ENCODE data around the gene MPP7. TPM values are rescaled to one million over a fixed set of nuclear protein-coding genes. Genes with fewer than 3 reads are reported as not detected.
"Not testable (repeated sequence)": the region's sequence is repeated elsewhere in the genome, so short reads cannot be mapped to it uniquely, and the experiment has no call there.

MPP7 gene
- total RNA-seq (2014; rRNA removed; shearing (Covaris generic)), result 1.7 and 2.2 TPM in 2 replicates

DNA sequence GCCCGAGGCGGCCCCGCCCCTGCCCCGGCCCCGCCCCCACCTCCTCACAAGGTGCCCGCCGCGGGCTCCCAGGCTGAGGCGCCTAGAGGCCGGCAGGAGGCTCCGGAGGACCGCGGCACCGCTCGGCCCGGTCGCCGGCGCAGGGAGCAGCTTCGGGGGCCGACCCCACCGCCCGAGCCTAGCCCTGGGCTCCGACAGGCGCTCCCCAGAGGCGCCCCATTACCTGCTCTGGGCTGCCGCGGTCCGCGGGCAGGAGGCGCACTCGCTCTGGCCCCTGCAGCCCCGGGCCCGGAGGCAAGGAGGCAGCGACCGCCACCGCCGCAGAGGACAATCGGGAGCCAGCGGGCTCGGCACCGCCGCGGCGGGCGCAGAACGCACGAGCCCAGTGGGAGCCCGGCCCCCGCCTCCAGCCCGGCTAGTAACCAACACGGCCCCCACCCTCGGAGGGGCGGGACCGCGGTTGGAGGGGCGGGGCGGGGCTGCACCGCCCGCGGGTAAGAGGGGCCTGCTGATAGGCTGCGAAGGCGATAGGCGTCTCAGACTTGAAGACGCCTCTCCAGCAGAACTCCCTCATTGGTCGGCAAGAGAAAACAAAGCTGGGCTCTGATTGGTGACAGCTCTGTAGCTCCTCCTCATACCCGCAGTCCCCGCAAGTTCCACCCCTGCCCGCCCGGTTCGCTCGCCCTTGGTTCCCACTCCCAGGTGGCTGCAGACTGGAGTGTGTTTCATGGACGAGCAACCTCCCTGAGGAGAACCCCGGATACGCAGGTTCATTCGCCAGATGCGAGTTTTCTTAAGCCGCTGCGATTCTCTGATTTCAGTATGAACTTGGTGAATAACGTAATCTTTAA, at the start of gene MPP7:
MPP7 (minus strand) TSS at position 427 of the 851 bp plus-strand sequence. CDS start 64,460 bp downstream, outside the sequence.
- DNase-seq (ENCODE audit: low spot score), result peak; percentile 94

DNA sequence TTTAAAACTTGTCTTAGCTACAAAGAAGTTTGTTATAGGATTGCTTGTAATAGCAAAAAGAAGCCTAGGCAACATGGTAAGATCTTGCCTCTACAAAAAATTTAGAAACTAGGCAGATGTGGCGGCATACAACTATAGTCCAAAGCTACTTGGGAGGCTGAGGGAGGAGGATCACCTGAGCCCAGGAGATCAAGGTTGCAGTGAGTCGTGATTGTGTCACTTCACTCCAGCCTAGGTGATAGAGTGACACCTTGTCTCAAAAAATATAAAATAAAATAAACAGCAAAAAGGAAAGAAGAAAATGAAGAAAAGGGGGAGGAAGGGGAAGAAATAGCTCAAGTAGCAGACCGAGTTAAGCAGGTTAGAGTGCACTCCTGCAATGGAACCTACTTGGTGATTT, 47.0 kb upstream of the MPP7 start:
- DNase-seq (ENCODE audit: low spot score), result no peak

DNA sequence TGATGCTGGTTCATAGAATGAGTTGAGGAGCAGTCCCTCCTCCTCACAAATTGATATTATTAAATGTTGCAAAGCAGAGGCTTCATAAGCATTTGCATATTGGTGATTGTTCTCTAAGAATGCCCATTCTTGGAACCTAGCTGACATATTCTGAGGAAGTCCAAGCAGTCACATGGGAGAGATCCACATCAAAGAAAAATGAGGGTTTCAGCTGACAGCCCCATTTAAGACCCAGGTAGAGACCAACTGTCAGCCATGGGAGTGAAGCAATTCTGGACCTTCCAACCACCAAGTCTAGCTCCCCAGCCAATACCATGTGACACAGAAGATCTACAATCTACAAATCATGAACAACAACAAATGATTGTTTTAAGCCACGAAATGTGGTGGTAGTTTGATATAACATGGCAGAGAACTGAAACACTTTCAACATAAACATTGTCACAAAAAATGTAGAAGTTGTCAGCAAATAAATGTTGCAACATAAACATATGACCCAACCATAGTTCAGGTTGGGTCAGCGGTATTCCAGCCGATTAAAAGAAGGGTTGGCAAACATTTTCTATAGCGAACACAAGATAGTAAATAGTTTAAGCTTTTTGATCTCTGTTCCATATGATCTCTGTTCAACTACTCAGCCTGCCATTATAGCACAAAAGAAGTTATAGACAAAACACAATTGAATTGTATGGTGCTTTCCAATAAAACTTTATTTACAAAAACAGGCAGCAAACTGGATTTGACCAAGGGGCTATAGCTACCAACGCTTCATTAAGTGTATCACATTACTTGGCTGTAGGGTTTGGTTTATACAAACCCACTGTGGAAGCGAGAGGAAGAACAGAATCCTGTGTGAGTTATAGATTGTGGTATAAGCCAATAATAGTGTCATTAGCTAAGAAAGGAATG, 41.4 kb upstream of the MPP7 start:
- no peak for DNase-seq (ENCODE audit: low spot score)

DNA sequence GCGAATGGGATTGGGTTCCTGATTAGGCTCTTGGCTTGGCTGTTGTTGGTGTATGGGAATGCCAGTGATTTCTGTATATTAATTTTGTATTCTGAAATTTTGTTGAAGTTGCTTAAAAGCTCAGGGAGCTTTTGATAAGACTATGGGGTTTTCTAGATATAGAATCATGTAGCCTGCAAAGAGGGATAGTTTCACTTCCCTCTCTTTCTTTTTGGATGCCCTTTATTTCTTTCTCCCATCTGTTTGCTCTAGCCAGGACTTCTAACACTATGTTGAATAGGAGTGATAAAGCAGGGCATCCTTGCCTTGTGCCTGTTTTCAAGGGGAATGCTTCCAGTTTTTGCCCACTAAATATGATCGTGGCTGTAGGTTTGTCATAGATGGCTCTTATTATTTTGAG, 40.4 kb upstream of the MPP7 start:
- DNase-seq (ENCODE audit: low spot score), result no peak

DNA sequence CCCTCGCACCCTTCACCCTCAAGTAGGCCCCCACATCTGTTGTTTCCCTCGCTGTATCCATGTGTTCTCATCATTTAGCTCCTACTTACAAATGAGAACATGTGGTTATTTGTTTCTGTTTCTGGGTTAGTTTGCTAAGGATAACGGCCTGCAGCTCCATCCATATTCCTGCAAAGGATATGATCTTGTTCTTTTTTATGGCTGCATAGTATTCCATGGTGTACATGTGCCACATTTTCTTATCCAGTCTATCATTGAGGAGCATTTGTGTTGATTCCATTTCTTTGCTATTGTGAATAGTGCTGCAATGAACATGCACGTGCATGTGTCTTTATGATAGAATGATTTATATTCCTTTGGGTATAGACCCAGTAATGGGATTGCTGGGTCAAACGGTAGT, 38.8 kb upstream of the MPP7 start:
- DNase-seq (ENCODE audit: low spot score), result not testable (repeated sequence)

DNA sequence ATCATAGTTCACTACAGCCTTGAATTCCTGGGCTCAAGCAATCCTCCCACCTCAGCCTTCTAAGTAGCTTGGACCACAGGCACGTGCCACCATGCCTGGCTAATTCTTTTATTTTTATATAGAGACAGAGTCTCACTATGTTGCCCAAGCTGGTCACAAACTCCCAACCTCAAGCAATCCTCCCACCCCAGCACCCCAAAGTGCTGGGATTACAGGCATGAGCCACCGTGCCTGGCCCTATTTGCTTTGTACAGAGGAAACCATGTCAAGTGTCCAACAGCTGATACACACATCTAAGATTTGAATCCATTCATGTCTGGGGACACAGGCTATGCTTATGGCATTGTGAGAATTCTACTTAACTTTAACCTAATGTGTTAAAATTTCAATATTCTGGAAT, 29.9 kb upstream of the MPP7 start:
- DNase-seq (ENCODE audit: low spot score), result no peak

DNA sequence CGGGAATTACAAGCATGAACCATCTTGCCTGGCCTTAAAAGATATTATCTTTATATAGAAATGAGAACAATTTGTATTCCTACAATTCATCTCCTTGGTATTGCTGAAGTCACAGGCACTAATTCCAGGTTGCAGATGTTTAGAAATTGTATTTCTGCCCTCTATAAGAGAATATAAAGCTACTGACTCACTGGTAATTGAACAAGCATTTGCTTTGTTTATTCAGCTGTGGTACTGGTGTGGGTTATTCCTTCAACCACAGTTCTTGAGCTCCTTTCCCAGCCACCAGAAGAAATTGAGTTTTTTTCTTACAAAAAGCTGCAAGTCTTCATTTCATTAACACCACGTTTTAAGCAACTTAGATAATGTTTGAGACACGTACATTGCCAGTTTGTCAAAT, 29.0 kb upstream of the MPP7 start:
- DNase-seq (ENCODE audit: low spot score), result peak; percentile 86

DNA sequence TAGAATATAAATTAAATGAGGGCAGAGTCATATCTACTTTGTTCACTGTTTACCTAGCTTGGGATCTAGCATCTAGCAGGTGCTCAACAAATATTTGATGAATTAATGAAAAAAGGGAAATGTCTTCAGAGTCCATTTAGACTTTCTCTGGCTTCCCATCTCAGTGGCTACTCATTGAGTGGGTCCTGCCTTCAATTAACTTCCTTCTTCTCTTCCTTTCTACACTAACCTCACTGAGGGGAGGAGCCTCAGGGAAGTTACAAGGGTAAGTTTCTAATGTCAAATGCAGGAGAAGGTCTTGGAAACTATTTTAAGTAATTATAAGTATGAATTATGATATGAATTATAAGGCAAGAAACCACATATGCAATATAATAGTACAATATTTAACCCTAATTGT, 28.2 kb upstream of the MPP7 start:
- no peak for DNase-seq (ENCODE audit: low spot score)

DNA sequence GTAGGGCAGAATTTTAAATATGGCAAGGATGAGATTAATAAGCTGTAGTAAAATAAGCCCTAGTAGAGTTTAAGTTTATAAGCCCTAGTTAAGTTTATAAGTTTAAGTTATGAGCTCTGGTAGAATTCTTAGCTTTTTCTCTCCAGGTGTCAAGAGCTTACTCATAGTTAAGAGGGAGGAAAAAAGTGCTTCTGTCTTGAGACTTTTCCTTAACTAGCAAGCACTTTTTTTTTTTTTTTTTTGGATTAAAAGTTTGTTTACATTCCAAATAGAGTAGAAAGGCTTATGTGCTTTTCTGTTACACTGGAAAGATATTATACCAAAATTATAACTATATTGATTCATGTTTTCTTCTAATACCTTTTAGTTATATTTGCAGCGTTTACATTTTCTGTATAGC, 25.5 kb upstream of the MPP7 start:
- no peak for DNase-seq (ENCODE audit: low spot score)

DNA sequence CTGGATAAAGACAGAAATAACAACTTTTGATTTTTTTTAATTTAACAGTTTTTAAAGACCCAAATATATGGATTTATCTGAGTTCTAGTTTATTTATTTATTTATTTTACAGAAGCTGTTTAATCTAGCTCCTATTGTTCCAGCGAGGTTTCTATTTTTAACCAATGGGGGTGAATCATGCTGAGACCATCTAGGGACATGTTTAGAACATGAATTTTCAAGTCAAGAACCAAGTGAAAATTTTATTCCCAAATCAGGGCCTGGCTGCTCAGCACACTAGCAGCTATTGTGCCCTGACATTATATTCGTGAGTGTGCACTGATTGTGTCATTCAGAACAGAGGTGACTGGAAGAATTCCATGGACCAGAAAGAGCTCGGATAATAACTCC, 24.6 kb upstream of the MPP7 start:
- DNase-seq (ENCODE audit: low spot score), result no peak

DNA sequence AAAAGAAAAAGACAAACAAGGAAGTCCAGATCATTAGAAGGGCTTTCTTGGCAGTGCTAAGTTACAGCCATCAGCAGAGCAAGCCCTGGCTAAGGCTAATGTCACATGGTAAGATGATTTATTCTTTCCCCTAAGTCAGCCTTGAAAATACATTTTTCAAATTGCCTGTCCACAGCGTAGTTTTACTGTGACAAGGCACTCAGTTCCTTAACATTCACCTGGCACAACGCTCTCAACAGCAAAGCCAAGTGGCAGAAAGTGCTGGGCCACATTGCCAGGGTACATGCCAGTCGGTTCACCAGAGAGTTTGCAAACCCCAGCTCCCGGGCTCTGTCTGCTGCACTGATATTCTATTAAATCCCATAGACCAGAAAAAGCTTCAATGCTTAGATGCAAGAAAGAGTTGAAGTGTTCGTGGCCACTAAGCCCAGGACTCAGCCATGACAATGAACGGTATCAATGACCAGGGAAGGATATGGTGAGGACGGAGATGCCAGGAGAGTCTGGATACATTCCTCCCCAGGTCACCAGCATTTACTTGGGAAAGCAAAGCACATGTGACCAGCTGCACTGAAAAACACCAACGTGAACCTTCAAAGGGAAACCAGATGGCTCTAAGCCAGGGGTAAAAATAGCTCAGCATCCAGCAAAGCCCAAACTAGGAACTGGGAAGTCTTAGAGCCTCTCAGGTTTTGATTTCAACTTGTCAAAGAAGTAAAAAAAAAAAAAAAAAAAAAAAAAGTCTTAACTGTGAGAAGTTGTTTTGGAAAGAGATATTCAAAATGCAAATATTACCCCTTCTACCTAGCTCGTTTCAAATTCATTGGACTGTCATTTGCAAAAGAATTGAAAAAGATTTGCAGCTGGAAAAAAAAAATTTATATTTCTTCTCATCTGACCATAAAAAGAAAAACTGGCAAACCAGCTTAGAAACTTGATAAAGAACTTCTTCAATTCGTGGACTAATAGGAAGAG, 23.9 kb upstream of the MPP7 start:
- peak; percentile 70 for DNase-seq (ENCODE audit: low spot score)

DNA sequence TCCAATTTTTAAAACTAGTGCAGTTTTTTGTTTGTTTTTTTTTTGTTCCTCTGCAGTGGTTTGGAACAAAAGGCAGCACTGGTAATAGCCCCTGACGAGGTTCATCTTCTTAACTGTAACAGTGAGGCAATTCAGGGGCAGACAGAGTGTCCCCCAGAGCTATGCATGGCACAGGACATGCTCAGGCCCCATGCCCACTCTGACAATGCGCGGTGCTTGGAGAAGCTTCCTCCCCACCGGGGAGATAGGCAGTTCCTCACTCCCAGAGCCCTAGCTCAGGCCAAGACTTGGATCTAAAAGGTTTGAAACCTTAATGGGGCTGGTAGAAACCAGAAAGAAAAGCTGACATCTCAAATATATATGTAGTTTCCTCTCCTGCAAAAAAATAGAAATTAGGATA, 17.9 kb upstream of the MPP7 start:
- DNase-seq (ENCODE audit: low spot score), result no peak

DNA sequence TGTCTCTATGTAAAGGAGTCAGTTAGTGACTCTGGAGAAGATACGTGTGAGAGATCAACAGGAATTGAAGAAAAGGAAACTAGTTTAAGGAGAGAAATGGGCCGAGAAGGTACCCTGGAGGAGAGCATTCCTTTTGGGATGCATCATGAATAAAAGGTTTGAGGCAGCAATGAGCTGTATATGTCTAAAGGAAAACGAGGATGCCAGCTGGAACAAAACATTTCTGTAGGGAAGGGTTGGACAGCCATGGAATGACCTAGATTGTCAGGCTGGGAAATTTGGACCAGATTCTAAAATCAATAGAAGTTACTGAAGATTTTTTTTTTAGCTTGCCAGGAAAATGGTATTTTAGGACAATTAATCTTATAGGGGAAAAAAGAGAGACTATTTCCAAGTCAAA, 17.2 kb upstream of the MPP7 start:
- no peak for DNase-seq (ENCODE audit: low spot score)

DNA sequence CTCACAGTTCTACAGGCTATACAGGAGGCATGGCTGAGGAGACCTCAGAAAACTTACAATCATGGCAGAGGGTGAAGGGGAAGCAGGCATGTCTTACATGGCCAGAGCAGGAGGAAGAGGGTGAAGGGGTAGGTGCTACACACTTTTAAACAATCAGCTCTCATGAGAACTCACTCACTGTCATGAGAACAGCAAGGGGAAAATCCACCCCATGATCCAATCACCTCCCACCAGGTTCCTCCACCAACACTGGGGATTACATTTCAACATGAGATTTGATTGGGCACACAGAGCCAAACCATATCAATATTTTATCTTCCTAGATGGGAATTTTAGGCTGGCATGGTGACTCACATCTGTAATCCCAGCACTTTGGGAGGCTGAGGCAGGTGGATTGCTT, 16.2 kb upstream of the MPP7 start:
- not testable (repeated sequence) for DNase-seq (ENCODE audit: low spot score)

DNA sequence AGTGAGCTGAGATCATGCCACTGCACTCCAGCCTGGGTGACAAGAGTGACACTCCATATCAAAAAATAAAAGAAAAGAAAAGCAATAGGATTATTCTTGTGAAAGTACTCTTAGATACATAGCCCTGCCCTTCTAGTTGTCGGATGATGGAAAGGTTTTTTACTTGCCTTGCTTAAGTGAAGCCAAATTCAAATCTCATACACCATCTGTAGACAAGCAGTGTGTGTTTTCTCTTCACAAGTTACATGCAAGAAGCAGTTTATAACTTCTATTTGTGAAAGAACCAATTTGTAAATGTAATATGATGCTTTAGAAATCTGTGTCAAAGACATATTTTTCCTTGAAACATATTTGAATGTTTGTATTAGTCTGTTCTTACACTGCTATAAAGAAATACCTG, 15.8 kb upstream of the MPP7 start:
- DNase-seq (ENCODE audit: low spot score), result no peak

DNA sequence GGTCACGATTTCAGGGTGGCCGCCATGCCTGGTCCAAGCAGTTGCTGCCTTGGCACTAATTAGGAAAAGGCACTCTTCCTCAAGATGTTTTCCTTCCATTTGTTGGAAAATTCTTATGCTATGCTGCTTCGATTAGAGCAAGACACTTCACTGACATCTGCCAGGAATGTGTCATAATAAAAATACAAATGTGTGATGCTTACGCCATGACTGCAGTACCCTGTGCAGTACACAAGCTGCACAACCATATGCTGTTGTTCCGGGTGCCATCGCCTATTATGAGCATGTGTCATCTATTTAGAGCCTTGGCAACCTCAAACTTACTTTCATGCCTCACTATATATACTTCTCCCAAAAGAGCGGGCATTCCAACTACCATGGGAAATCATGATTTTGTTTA, 14.9 kb upstream of the MPP7 start:
- DNase-seq (ENCODE audit: low spot score), result no peak

DNA sequence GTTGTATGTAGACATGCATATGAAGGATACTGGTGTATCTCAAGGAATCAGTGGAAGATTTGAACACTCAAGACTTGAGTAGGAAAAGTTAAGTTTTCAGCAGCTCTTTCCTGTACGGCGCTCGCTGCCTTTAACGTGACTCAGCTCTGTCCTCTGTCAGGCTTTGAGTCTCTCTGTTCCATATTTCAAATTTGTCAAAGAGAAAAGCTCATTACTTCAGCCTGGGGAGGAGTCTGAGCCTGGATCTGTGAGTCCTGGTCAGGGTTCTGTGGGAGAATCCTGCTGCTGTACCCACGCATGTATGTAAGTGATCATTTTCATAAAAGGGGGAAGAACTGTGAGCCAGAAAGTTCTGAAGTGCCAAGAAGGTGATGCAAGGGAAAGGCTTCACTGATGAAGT, 13.8 kb upstream of the MPP7 start:
- DNase-seq (ENCODE audit: low spot score), result no peak

DNA sequence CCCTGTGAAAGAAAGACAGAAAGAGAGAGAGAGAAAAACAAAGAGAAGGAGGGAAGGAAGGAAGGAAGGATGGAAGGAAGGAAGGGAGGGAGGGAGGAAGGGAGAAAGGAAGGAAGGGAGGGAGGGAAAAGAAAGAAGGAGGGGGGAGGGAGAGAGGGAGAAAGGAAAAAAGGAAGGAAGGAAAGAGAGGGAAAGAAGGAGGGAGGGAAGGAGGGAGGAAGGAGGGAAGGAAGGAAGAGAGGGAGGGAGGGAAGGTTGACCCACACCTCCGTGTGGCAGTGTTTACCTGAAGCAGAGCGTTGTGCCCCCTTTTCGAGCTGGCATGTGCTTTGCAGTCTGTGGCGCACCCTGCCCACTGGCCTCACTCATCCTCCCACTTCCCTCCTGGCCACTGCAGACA, 12.3 kb upstream of the MPP7 start:
- no peak for DNase-seq (ENCODE audit: low spot score)

DNA sequence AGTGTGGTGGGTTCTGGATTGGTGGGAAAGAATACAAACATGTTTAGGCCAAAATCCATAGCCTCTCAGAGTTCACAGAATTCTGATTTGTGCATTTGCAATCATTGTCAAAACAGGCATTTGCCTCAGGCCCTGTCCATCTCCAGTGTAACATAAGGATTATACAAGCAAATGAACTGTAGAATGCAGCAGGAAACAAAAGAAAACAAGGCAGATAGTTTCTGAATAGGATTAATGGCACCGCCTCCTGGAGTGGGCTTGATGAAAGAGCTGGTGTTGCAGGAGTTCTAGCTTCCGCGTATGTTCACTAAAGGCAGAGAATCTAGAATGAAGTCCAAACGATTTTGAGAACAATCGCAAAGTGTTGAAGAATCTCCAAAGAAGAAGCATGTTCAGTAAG, 11.3 kb upstream of the MPP7 start:
- no peak for DNase-seq (ENCODE audit: low spot score)

DNA sequence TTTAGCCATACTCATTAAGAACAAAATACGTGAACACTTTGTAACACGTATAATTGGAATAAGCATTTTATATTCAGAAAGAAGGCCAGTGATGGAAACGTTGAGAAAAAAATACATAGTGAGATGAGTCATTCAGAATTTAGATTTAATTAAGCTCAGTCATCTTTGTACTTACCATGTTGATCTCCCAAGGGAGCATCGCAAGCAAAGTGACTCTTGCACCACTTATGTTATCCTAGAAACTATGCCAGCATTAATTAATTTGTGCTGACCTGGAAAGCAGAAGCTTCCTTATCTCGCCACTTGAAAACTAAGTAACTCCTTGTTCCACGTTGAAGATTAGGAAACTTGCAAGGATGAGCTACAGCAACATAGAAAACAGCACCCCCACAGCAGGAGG, 9.7 kb upstream of the MPP7 start:
- no peak for DNase-seq (ENCODE audit: low spot score)

DNA sequence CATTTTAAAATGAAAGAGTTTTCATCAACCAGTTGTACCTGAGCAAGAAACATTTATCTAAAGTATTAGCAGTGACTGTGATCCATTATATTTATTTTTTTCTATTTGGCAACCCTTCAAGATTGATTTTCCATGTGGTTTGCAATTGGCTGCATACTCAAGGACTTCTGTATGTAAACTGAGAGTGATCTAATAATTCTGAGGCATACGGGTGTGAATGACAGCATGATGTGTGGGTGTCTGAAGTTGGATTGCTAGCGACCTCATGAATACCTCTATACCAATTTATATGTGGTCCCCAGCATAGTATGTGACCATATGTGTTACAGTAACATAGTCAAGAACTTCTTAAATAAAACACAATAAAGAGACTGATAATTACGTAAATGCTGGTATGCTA, 8.2 kb upstream of the MPP7 start:
- DNase-seq (ENCODE audit: low spot score), result no peak

DNA sequence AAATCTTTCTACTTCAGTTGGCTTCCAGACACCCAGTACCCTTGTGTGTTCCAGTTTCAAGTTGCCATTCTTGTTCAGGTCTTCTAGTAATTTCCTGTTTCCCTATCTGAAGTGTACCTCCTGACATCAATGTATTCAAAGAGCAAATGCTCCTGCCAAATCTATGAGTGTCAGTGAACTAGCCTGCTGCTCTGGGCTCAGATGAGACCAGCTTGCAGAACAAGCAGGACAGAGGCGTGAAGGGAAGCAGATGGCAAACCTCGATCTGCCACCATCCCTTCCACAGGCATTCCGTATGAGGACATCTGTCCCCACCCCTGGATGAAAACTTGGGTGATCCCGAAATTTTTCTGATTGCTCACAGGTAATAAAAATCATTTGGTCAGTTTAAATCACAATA, 4.4 kb upstream of the MPP7 start:
- DNase-seq (ENCODE audit: low spot score), result no peak

Data from H4 (cell line).